ENCODE measurements around the gene CACNA1C. TPM values are rescaled to one million over a fixed set of nuclear protein-coding genes. Genes with fewer than 3 reads are reported as not detected.

CACNA1C gene
- total RNA-seq, 1 experiment from 2014 or later = 1.1 TPM

GRCh38 chr12:2675776-2676175, 623.0 kb downstream of the CACNA1C start:
- Mint-ChIP-seq H3K4me3 (no peak overlapping the region), H3K27me3 (ENCODE audit: low read depth) (peaks cover 3% of the 10 kb centered on the region; the same call in 1 of the 2 replicates), H3K9me3 (no peaks in the 10 kb centered on the region), H3K27ac (no peak overlapping the region), H3K4me1 (peaks cover 2 to 5% of the 10 kb centered on the region in 2 experiments; a peak in 1 of 4 replicates), H3K36me3 (ENCODE audit: insufficient read depth in 1 of 3, low read depth in 3 of 3) (no peaks in the 10 kb centered on the region)
- no peak for TF ChIP-seq CTCF (conservative IDR thresholded peaks at IDR 0.05)
- Histone ChIP-seq H4K91ac (ENCODE audit: insufficient read length, low read depth, low read length) (no peak overlapping the region), H2BK12ac (ENCODE audit: insufficient read length, low read depth, low read length) (no peak overlapping the region), H2BK15ac (ENCODE audit: low read depth, low read length) (no peak overlapping the region), H2BK20ac (ENCODE audit: low read depth, low read length, poor library complexity, severe bottlenecking) (no peak overlapping the region), H3K9ac (ENCODE audit: extremely low read depth, insufficient read length, low read length) (no peak overlapping the region), H2AK5ac (ENCODE audit: insufficient read length, low read length) (no peak overlapping the region), H3K4ac (ENCODE audit: low read depth, low read length) (no peak overlapping the region), H2BK5ac (ENCODE audit: insufficient read length, low read length) (no peak overlapping the region), H4K8ac (replicated peaks; ENCODE audit: insufficient read length, low read depth, low read length) (no peak overlapping the region), H3K79me2 (ENCODE audit: insufficient read depth, low read length) (no peaks in the 10 kb centered on the region), H3K4me2 (ENCODE audit: insufficient read depth, insufficient read length, low read length) (no peak overlapping the region), H2BK120ac (ENCODE audit: low read depth, low read length, poor library complexity, severe bottlenecking) (no peak overlapping the region), H3K4me1 (ENCODE audit: insufficient read depth, low read length) (no peaks in the 10 kb centered on the region), H3K9me3 (ENCODE audit: control insufficient read depth, low read depth, low read length) (no peaks in the 10 kb centered on the region), H2AFZ (ENCODE audit: low read length) (no peak overlapping the region), H3K23me2 (ENCODE audit: insufficient read length, low read depth, low read length, poor library complexity, severe bottlenecking) (no peaks in the 10 kb centered on the region), H3K14ac (ENCODE audit: insufficient read depth, low read length) (no peak overlapping the region), H3K23ac (ENCODE audit: insufficient read length, low read depth, low read length) (no peak overlapping the region), H4K20me1 (ENCODE audit: control insufficient read depth, insufficient read depth, insufficient read length) (no peaks in the 10 kb centered on the region), H3K27ac (ENCODE audit: insufficient read length, low read depth, low read length) (no peak overlapping the region), H3K18ac (ENCODE audit: insufficient read length, low read depth, low read length) (no peak overlapping the region), H4K5ac (ENCODE audit: insufficient read length, low read depth, low read length) (no peak overlapping the region), H3K27me3 (ENCODE audit: insufficient read depth, low read length) (no peaks in the 10 kb centered on the region), H3T11ph (ENCODE audit: low read length) (no peak overlapping the region), H3K79me1 (ENCODE audit: insufficient read depth, low read depth, low read length, poor library complexity, severe bottlenecking) (no peaks in the 10 kb centered on the region), H3K56ac (ENCODE audit: insufficient read length, low read depth, low read length) (no peak overlapping the region)
- no CpG with 5 or more reads among the region's 6 CpGs for WGBS (ENCODE audit: extremely low coverage, insufficient read length, low lambda C conversion rate)
- DNase-seq = peak; percentile 9

All from H9 (cell line).